Measurements from ENCODE around the gene SLC40A1.

DNA sequence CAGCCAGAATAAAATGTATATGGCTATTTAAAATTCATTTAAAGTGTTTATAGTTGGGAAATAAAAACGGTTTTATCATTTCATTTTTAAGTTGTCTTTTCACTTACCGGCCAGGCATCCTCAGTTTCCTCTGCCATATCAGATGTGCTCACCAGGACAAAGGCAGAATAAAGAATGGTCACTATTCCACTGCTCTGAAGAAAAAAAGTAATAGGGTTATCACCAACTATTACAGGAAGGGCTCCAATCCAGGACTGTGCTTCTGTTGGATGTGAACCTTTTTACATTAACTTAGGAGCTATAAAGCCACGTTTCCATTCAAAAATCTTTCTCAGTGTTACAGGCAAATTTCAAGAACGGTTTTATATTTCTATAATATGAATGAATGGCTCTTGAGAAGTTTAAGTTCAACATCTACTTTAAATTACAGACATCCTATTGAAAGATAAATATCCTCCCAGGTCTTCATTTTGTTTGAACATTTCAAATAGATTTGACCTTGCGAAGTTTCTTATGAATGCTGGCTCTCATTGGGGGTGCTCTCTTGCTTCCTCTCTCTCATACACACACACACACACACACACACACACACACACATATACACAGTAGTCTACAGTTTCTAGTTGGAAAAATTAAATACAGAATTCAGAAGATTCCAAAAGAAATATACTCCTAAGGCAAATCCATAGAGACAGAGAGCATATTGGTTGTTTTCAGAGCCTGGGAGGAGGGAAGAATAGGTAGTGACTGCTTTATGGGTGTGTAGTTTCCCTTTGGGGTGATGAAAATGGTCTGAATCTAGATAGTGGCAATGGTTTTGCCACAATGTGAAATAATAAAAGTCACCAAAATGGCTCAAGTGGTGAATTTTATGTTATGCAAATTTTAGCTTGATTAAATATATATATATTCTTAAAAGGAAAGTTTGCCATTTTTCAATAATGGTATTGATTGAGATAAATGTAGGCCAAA lies 2.9 kb upstream of the SLC40A1 start:
- TF ChIP-seq BORCS8-MEF2B (CRISPR knock-in tag; IDR thresholded peaks at IDR 0.05) (no peak), KDM1A (CRISPR knock-in tag; IDR thresholded peaks at IDR 0.05) (no peak), TAF15 (IDR thresholded peaks at IDR 0.05; ENCODE audit: low read depth, low read length, poor library complexity, severe bottlenecking) (no peak), ARNT2 (CRISPR knock-in tag; IDR thresholded peaks at IDR 0.05; ENCODE audit: low read depth) (no peak), FIP1L1 (IDR thresholded peaks at IDR 0.05; ENCODE audit: borderline replicate concordance, insufficient read depth, low read depth, low read length) (no peak), NFATC3 (CRISPR knock-in tag; IDR thresholded peaks at IDR 0.05) (no peak), EP300 (IDR thresholded peaks at IDR 0.05; ENCODE audit: low read depth in 2 of 2, low read length in 2 of 2) (no peak), EP300 (CRISPR knock-in tag; IDR thresholded peaks at IDR 0.05; ENCODE audit: borderline replicate concordance) (no peak), PAX8 (CRISPR knock-in tag; IDR thresholded peaks at IDR 0.05; ENCODE audit: borderline replicate concordance) (no peak), MTA3 (CRISPR knock-in tag; IDR thresholded peaks at IDR 0.05) (no peak), CREB1 (IDR thresholded peaks at IDR 0.05) (no peak), CREB1 (CRISPR knock-in tag; IDR thresholded peaks at IDR 0.05) (no peak)
- TF ChIP-seq, protein P1, sequence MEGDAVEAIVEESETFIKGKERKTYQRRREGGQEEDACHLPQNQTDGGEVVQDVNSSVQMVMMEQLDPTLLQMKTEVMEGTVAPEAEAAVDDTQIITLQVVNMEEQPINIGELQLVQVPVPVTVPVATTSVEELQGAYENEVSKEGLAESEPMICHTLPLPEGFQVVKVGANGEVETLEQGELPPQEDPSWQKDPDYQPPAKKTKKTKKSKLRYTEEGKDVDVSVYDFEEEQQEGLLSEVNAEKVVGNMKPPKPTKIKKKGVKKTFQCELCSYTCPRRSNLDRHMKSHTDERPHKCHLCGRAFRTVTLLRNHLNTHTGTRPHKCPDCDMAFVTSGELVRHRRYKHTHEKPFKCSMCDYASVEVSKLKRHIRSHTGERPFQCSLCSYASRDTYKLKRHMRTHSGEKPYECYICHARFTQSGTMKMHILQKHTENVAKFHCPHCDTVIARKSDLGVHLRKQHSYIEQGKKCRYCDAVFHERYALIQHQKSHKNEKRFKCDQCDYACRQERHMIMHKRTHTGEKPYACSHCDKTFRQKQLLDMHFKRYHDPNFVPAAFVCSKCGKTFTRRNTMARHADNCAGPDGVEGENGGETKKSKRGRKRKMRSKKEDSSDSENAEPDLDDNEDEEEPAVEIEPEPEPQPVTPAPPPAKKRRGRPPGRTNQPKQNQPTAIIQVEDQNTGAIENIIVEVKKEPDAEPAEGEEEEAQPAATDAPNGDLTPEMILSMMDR (CRISPR knock-in tag; IDR thresholded peaks at IDR 0.05): no peak
